Skin epidermis (tissue), 12 donors: ENCODE data around the gene S100A12.
A peak's percentile ranks its signal among the peaks of the same experiment; 100 is the strongest.

ENCODE experiments used
- H3K27ac ChIP-seq, 21 experiments: fragments of 200-600 bp; sonication (generic) in 11 of 21; one replicate each; pipeline ENCODE4 v1.5.0; 2020; ENCODE audit warnings: mild to moderate bottlenecking in 3 of 21, inconsistent platforms in 2 of 21, moderate library complexity in 2 of 21
- H3K4me3 ChIP-seq, 7 experiments: fragments of 200-600 bp; sonication (generic) in 2 of 7; one replicate each; pipeline ENCODE4 v1.5.0; 2020; ENCODE audit warnings: inconsistent platforms in 2 of 7, mild to moderate bottlenecking in 2 of 7, moderate library complexity in 1 of 7

Gene S100A12

DNA sequence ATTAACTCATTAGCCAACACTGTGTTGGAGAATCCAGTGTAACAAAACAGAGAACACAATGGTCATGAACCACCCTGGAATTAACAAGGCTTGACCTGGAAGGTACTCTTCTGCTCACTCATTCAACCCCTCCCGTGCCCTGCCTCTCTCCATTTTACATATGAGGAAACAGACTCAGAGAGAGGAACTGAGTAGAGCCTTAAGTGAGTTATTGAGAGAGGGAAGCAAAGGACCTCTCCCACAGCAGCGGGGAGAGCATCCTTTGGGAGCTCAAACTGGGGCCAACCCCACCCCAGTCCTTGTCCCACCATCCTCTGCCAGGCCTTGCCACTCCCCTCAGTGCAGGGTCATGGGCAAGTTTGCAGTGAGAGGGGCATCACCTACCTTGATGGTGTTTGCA is 1.4 kb downstream of the S100A12 start:
- Histone ChIP-seq H3K4me3 (no peak overlapping the region), H3K27ac (peak overlapping the region in 3 of 21 experiments; percentile 47 to 74 (median 68))

DNA sequence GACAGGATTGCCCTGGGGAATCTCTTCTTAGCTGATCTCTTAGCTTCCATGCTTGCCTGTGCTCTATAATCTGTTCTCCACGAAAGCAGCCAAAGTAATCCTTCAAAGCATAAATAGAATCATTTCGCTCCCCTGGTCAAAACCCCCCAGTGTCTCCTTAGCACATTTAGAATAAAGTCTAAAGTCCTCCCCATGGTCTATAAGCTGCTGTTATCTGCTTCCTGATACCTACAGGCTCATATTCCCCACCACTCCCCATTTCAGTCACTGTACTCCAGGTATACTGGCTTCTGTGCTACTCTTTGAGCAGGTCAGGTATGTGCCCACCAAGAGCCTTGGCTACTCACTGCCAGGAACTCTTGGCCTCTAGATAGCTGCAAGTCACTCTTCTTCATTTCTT is 2.9 kb downstream of the S100A12 start:
- H3K27ac ChIP-seq, result no peak overlapping the region
- H3K4me3 ChIP-seq, result no peak overlapping the region

DNA sequence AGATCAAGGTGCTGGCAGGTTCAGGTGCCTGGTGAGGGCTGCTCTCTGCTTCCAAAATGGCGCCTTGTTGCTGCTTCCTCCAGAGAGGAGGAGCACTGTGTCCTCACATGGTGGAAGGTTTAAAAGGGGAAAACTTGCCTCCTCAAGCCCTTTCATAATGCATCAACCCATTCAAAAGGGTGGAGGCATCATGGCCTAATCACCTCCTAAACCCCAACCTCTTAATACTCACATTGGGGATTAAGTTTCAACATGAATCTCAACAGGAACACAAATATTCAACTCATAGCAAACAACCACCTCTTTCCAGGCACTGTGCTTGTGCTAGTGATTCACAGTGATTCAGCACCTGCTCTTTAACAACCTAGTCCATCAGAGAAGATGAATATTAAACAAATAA is 4.2 kb downstream of the S100A12 start:
- H3K27ac ChIP-seq, result peak overlapping the region in 4 of 21 experiments; percentile 43 to 73 (median 68)

DNA sequence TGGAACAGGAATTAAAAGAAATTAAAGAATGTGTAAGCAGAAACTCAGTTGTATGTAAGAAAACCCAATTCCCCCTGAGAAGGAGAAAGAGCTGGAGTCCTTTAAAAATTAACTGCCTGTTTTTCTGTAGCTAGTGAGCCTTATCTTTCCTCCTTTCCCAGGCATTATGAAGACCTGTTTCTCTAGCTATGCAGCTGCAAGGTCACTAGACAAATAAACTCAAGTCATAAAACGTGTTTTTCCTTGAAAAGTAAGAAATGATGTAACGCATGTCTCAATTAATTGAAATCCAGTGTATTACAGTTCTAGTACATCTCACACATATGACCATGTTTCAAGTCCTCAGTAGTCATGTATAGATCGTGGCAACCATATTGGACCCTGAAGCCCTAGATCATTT is 5.3 kb downstream of the S100A12 start:
- Histone ChIP-seq H3K27ac (peak overlapping the region in 3 of 21 experiments; percentile 26 to 68 (median 67)), H3K4me3 (no peak overlapping the region)

More for the DNA sequence above, 4.2 kb downstream of the S100A12 start:
- no peak overlapping the region for H3K4me3 ChIP-seq

DNA sequence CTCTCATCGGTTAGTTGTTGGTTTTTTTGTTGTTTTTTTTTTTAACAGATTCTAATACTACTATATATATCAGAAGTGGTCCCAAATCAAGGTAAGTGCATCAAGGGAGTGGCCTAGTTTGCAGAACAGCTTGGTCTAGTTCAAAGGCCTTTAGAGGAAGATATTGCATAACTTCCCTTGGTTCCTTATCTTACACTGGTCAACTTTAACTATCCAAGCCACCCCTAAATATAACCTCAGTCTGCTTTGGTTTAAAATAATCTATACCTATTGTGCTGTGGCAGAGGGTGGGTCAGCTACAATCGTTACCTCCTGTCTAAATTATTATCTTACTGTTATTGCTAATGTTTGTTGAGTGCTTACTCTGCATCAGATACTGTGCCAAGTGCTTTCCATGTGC is 6.9 kb downstream of the S100A12 start:
- no peak overlapping the region for H3K4me3 ChIP-seq
- H3K27ac ChIP-seq, result peak overlapping the region in 1 of 21 experiments; percentile 52

DNA sequence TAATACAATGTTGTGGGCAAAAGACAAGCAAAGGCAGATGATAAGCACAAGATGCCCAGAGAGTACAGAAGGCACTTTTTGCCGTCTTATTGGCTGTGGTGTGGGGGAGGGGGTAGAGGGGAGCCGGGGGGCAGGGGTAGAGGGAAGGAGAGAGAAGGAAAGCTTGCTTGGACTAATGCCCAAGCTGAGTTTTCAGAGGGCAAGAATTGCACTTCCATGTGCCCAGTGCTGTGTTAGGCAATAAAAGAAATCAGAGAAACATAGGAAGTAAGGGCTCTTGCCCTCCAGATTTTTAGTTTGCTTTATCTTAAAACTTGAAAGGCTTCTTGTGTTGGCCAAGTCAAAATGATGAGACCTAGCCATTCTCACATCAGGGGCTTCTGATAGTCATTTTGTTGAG is 8.3 kb downstream of the S100A12 start:
- peak overlapping the region in 5 of 21 experiments; percentile 15 to 91 (median 78) for H3K27ac ChIP-seq

DNA sequence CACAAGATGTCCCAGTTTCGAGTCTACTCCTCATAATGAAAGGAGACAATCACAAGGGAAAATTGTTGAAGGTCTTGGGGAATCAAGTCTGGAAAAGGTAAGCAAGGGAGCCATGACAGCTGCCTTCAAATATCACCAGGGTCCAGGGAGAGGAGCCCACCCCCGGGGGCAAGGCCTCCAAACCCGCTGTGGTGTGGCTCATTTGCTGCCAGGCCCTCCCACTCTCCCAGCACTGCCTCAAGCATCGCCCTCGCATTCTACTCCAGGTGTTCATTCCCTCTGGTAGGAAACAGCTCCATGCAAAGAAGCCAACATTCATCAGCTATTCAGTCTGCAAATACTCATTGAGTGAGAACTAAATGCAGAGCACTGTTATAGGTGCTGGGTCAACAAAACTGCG is 9.2 kb downstream of the S100A12 start:
- no peak overlapping the region for H3K4me3 ChIP-seq
- H3K27ac ChIP-seq, result peak overlapping the region in 5 of 21 experiments; percentile 71 to 91 (median 78)

More for the DNA sequence above, 8.3 kb downstream of the S100A12 start:
- no peak overlapping the region for H3K4me3 ChIP-seq

DNA sequence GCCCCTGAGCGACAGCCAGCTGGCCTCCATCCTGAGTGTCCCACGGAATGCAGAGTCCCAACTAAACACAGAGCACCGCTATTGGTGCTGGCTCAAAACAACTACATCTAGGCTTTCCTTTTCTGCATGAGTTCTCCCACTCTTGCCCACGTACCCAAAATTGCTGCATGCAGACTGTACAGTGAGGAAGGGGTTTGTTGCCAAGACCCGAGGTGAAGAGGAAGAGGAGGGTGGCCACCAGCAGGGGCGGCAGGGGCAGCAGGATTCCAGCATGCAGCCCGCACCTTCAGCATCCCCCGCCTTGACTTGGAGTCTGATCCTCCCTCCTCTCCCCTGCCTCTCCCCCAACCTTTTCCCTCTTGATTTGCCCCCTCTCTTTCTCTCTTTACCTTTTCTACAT is 9.7 kb downstream of the S100A12 start:
- no peak overlapping the region for H3K4me3 ChIP-seq
- peak overlapping the region in 8 of 21 experiments; percentile 0 to 91 (median 72) for H3K27ac ChIP-seq

DNA sequence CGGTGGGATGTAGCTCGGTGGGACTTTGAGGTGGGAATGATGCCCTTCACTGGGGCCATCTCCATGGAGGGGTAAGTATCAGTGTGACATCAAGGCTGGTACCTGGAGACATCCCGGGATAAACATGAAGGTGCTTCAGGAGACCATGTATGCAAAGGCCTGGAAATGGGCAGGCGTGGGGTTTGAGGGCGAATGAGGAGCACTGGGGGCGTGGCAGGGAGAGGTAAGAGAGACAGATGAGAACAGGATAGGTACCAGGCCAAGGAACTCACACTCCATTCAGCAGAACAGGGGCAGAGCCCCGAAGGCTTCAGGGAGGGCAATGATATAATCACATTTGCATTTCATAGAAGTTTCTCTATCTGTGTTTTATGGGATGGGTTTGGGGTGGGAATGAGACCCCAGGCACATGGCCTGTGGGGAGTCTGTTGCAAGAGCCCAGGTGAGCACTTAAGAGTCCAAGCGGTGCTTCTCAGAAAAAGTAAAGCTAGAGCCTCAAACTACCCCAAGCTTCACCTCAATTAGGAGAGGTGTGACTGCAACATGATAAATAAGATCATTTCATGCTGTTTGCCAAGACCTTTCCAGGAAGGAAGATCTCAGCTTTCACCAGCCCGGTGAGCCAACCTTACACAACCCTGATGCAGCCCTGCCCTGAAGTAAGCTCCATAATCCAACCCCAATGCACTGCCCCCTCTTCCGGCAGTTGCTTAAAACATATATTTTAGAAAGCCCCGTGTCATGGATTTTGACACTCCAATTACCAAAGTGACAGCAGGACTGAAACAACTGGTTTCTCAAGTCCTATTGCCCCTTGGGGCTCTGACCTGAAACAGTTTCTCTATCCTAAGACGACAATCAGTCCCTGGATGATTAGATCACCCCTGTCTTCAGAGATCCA is 10.4 kb downstream of the S100A12 start:
- Histone ChIP-seq H3K4me3 (no peak overlapping the region), H3K27ac (peak overlapping the region in 16 of 21 experiments; percentile 10 to 91 (median 60))

DNA sequence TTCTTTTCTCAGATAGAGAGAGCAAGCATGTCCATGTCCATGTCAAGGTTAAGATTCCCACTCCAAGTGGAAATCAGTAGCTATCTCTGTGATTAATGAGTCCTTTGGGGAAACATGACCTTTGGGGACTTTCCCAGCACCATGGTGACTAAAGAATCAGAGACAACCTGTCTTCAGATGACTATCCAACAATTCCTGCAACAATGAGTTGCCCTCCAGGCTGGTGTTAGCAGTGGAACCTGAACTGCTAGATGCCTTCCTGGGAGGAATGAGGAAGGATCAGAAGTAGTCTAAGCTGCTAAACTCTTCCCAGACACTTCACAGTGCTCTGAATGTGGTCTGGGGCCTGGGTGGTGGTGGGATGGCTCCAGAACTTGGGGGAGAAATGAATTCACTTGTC is 11.3 kb downstream of the S100A12 start:
- H3K27ac ChIP-seq, result peak overlapping the region in 15 of 21 experiments; percentile 10 to 91 (median 59)
- H3K4me3 ChIP-seq, result no peak overlapping the region

DNA sequence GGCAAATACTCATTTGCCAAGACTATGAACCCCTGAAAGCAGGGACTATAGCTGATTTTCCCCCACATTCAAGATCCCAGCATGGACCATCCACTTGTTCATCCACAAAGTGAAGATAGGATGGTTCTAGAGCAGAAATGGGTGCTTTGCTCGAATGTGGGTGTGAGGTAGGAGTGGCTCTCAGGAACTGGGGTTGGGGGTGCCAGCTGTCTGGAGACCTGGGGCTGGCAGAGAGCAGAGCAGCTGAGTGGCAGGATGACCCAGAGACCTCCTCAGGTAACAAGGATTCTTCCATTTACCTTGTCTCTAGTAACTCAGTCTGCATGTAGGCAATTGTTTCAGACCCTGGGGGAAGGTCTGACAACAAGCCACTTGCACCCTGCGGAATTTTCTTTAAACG is 11.8 kb downstream of the S100A12 start:
- Histone ChIP-seq H3K27ac (peak overlapping the region in 9 of 21 experiments; percentile 15 to 91 (median 37)), H3K4me3 (no peak overlapping the region)

DNA sequence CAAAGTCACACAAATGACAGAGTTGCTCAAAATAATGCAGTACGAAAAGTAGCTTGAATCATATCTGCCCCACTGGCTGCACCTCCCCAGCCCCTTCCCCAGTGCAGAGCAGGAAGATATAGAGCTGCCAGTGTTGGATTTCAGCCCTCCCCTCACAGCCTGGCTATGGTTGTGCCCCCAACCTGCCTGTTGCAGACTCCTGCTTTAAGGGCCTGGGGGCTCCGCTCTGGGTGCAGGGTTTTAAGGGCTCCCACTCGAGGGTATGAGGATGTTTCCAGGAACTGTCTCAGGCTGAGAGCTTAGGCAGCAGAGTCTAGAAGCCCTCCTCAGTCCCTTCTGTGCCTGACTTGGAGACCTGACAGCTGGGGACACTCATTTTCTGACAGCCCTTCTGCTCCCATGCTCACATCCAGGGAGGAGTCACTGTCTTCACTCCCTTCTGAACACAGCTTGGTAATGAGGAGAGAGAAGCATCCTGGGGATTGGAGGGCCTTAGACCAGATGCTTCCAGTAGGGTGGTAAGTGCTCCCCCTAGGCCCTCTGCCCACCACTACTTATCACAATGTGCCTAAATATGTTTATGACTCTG is 13.1 kb downstream of the S100A12 start:
- Histone ChIP-seq H3K27ac (peak overlapping the region in 5 of 21 experiments; percentile 11 to 91 (median 29)), H3K4me3 (no peak overlapping the region)

DNA sequence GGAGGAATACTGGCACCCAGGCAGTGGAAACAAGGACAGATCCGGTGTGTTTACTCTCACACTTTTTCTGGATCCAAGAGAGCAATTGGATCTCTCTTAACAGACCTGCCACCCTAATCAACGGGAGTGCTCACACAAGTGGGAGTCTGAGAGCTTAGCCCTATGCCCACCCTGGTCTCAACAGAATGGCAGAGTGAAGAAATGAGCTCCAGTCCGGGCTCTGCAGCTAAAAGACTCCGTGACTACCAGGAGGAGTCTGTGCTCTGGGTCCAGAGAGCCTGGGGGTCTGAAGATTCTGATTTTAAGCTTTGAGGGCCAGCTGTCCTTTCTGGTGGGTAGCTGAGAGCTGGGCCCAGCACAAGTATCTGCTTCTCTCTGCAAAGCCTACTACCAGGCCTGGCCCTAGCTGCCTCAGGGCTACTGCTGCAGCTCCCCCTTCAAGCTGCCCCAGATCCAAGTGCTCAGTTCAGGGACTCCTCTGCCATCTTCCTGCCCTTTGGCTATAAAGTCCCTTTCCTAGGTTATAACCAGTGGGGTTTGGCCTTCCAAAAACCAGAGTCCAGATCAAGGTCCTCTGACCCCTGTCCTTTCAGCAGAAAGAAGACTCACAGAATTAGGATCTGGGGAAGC is 13.8 kb downstream of the S100A12 start:
- Histone ChIP-seq H3K27ac (peak overlapping the region in 4 of 21 experiments; percentile 26 to 91 (median 74)), H3K4me3 (no peak overlapping the region)

DNA sequence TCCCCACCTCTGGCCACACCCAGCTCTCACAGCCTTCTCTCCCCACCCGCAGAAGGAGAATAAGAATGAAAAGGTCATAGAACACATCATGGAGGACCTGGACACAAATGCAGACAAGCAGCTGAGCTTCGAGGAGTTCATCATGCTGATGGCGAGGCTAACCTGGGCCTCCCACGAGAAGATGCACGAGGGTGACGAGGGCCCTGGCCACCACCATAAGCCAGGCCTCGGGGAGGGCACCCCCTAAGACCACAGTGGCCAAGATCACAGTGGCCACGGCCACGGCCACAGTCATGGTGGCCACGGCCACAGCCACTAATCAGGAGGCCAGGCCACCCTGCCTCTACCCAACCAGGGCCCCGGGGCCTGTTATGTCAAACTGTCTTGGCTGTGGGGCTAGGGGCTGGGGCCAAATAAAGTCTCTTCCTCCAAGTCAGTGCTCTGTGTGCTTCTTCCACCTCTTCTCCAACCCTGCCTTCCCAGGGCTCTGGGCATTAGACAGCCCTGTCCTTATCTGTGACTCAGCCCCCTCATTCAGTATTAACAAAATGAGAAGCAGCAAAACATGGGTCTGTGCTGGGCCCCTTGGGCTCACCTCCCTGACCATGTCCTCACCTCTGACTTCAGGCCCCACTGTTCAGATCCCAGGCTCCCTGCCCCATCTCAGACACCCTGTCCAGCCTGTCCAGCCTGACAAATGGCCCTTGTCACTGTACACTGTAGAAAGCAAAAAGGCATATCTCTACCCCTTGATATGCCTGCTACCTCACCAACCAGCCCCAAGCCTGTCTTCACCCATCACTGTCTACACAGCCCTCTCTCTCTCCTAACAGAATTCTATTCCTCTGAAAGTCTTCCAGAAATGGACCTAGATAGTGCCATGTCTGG is 14.6 kb downstream of the S100A12 start:
- H3K4me3 ChIP-seq, result peak overlapping the region in 1 of 7 experiments; percentile 37
- H3K27ac ChIP-seq, result peak overlapping the region in 6 of 21 experiments; percentile 10 to 91 (median 72)

DNA sequence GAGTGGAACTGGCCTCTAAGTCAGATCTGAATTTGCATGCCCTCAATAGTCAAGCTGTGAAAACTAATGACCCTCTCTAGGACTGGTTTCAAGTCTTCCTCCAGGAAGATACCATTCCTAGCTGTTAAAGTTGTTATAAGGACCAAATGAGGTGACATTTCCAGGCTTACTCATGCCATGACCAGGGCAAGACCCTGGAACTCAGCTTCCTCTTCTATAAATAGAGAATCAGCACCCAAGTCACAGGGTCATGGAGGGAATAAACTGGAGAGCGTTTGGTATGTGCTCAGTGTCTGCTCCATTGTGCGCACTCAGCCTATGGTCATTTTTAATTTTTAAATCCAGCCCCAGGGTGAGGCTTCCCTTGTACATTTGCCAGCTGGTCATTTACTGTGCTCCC is 15.2 kb downstream of the S100A12 start:
- Histone ChIP-seq H3K4me3 (peak overlapping the region in 3 of 7 experiments; percentile 26 to 38 (median 37)), H3K27ac (peak overlapping the region in 6 of 21 experiments; percentile 10 to 91 (median 79))

DNA sequence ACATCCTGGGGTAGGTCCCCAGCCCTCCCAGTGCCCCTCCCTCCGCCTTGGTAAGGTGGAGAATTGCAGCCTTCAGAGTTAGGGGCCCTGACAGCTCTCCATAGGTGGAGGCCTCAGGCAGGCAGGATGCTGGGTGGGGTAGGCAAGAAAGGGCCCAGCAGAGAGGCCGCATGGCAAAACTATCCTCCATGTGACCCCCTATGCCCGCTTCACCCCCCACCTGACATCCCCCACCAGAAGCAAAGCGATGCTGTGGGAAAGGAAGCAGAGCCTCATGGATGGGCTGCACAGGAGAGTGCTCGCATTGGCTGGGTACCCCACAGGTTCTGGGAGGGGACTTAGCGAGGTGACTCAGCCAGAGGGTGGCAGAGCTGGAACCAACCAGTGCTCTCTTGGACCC is 16.2 kb downstream of the S100A12 start:
- Histone ChIP-seq H3K27ac (peak overlapping the region in 11 of 21 experiments; percentile 48 to 91 (median 79)), H3K4me3 (peak overlapping the region in 6 of 7 experiments; percentile 23 to 38 (median 29))

DNA sequence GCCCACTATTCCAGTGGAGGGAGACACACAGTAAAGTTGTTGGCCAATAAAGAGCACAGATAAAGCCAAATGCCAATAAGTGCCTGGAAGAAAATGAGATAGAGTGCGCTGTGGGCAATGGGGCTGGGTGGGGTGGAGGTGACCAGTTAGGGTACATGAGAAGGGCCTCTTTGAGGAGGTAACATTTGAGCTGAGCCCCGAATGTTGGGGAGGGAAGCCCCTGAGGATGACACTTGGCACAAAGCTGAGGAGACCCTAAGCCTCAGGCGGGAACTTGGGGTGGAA is 16.8 kb downstream of the S100A12 start:
- H3K4me3 ChIP-seq, result peak overlapping the region in 6 of 7 experiments; percentile 23 to 38 (median 29)
- peak overlapping the region in 17 of 21 experiments; percentile 6 to 91 (median 67) for H3K27ac ChIP-seq

DNA sequence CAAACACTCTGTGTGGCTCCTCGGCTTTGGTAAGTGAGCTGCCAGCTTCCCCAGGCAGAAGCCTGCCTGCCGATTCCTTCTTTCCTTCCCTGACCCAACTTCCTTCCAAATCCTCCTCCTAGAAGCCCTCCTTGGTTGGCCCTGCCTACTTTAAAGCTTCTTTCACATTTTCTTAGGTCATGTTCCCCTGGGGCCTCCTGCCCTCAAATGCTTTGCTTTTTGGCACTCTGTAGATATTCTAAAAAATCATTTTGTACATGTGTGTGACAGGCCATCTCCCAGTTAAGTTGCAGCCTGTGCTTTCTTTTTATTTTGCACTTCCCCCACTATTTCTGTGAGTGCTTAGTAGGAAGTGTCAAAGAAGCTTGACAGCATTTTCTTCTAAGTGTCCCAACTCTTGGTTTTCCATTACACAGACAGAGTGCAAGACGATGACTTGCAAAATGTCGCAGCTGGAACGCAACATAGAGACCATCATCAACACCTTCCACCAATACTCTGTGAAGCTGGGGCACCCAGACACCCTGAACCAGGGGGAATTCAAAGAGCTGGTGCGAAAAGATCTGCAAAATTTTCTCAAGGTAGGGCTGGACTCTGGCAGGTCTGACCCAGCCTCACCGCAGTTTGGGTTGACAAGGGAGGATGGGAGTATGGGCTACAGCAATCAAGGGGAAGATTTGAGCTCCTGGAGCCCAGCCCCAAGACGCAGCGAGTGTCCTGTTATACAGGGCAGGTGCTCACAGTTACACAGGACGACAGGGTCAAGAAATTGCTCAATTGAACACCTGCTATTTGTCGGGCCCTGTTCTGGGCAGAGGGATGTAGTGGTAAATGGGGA is 17.3 kb downstream of the S100A12 start, which contains the start of gene S100A9:
TSS of gene S100A9 (plus strand) at position 2 of the 838 bp plus-strand sequence. CDS start at position 432, 430 bp downstream.
- Histone ChIP-seq H3K27ac (peak within 1 kb of the TSS in 19 of 21 experiments; percentile 13 to 91 (median 70)), H3K4me3 (peak within 1 kb of the TSS in 6 of 7 experiments; percentile 23 to 38 (median 29))
